ENCODE data around the gene OSBPL2.

GRCh38 chr20:62313021-62313420 is 74.7 kb downstream of the OSBPL2 start:
- TF ChIP-seq CTCF (IDR thresholded peaks at IDR 0.05): no peak
- no peak for TF ChIP-seq POLR2A (IDR thresholded peaks at IDR 0.05)
